Thoracic aorta (tissue), 2 donors: ENCODE results near the gene TATDN3. TPM values are rescaled to one million over a fixed set of nuclear protein-coding genes. Genes with fewer than 3 reads are reported as not detected.
"Not testable (repeated sequence)": the region's sequence is repeated elsewhere in the genome, so short reads cannot be mapped to it uniquely, and the experiment has no call there.

ENCODE experiments used
- ATAC-seq: fragments of 150-250 bp; one replicate; pipeline ENCODE4 v1.8.0; 2017; ENCODE audit warnings: low read depth; ENCODE audit not compliant: insufficient number of reproducible peaks, low FRiP score
- DNase-seq: peaks from one replicate; pipeline ENCODE4 v3.0.0-alpha.2; 2020; ENCODE audit warnings: low spot score
- H3K27ac ChIP-seq, 2 donors: fragments of 200-600 bp; sonication (generic); 1 replicate in 1 of 2; 2 replicates in 1 of 2; pipeline ENCODE4 v1.5.1; 2016; ENCODE audit warnings: mild to moderate bottlenecking in 2 of 2, moderate library complexity in 2 of 2
- H3K27me3 ChIP-seq: fragments of 200-600 bp; sonication (generic); replicated peaks from 2 replicates; pipeline ENCODE4 v1.6.0; 2016; ENCODE audit warnings: mild to moderate bottlenecking; ENCODE audit not compliant: insufficient read depth
- H3K36me3 ChIP-seq: fragments of 200-600 bp; sonication (generic); one replicate; pipeline ENCODE4 v1.5.1; 2016
- H3K4me1 ChIP-seq, 2 donors: fragments of 200-600 bp; sonication (generic); 1 replicate in 1 of 2; 2 replicates in 1 of 2; pipeline versions ENCODE4 v1.5.1 to v1.6.0; 2016; ENCODE audit warnings: low read depth in 2 of 2, mild to moderate bottlenecking in 1 of 2; ENCODE audit not compliant: control insufficient read depth in 1 of 2
- H3K4me3 ChIP-seq: fragments of 200-600 bp; sonication (generic); 2 replicates; pipeline ENCODE4 v1.5.1; 2016; ENCODE audit warnings: mild to moderate bottlenecking
- H3K9me3 ChIP-seq: fragments of 200-600 bp; sonication (generic); 2 replicates; pipeline ENCODE4 v1.5.1; 2016
- CTCF ChIP-seq: fragments of 200-600 bp; sonication (generic); IDR thresholded peaks from one replicate; pipeline ENCODE4 v1.5.1; 2019; ENCODE audit warnings: antibody characterized with exemption
- total RNA-seq, 2 donors: library from RNA; depleted of rRNA; stranded (reverse); fragments of >200 nt; gene quantifications; one replicate each; pipeline versions ENCODE4 v1.1.0 to v1.2.3, GENCODE V29; 2016

Gene TATDN3
- total RNA-seq, 2 donors from 2014 or later = 8.1 to 8.9 TPM

GRCh38 chr1:212862111-212862690 is 70.5 kb downstream of the TATDN3 start:
- H3K4me3 ChIP-seq = no peak overlapping the region
- no peaks in the 10 kb centered on the region for H3K27me3 ChIP-seq
- peaks cover 20 to 25% of the 10 kb centered on the region in 2 donors for H3K4me1 ChIP-seq
- TF ChIP-seq CTCF = no peak
- DNase-seq (no peak), ATAC-seq (no peak)
- no peak overlapping the region for H3K27ac ChIP-seq
- H3K9me3 ChIP-seq = no peaks in the 10 kb centered on the region
- no peaks in the 10 kb centered on the region for H3K36me3 ChIP-seq

GRCh38 chr1:212863345-212863744 is 71.7 kb downstream of the TATDN3 start:
- not testable (repeated sequence) for H3K27me3 ChIP-seq, H3K36me3 ChIP-seq, H3K27ac ChIP-seq, DNase-seq, H3K4me3 ChIP-seq, ATAC-seq, H3K9me3 ChIP-seq
- peaks cover 19 to 21% of the 10 kb centered on the region in 2 donors for H3K4me1 ChIP-seq

GRCh38 chr1:212864201-212864600 is 72.5 kb downstream of the TATDN3 start:
- no peaks in the 10 kb centered on the region for H3K27me3 ChIP-seq
- no peaks in the 10 kb centered on the region for H3K36me3 ChIP-seq
- DNase-seq = no peak
- H3K9me3 ChIP-seq = no peaks in the 10 kb centered on the region
- ATAC-seq = no peak
- H3K4me3 ChIP-seq = no peak overlapping the region
- H3K4me1 ChIP-seq = peaks cover 14 to 15% of the 10 kb centered on the region in 2 donors
- no peak for TF ChIP-seq CTCF
- no peak overlapping the region for H3K27ac ChIP-seq

Other genes with a start within 250 kb of the TATDN3 start
- 100 to 1,000 TPM in 1 of 2 donors, 10 to 100 TPM in 1; 10.7 to 160 TPM for gene ATF3, start 183.1 kb upstream of the TATDN3 start, total RNA-seq
- gene BATF3, start 92.1 kb upstream of the TATDN3 start, total RNA-seq = 10 to 100 TPM in 1 of 2 donors, 1 to 10 TPM in 1; 2.2 to 26.6 TPM
- gene NSL1, start 117 bp upstream of the TATDN3 start, total RNA-seq = 10 to 100 TPM; 43.2 to 44.3 TPM
- not detected for gene SPATA45, start 55.8 kb downstream of the TATDN3 start, total RNA-seq
- 10 to 100 TPM in 1 of 2 donors, 1 to 10 TPM in 1; 7.6 to 12.0 TPM for gene FLVCR1, start 66.4 kb downstream of the TATDN3 start, total RNA-seq
- under 1 TPM; 0.14 to 0.42 TPM for gene VASH2, start 158.6 kb downstream of the TATDN3 start, total RNA-seq
- gene ANGEL2, start 224.0 kb downstream of the TATDN3 start, total RNA-seq = 10 to 100 TPM; 41.7 to 76.2 TPM